Cardiac fibroblast (primary cell): ENCODE measurements around the gene STRN4.

ENCODE experiments used
- DNase-seq, 2 donors: peaks; one replicate each; pipeline versions ENCODE4 v3.0.0 to v3.0.0-alpha.2; 2010; ENCODE audit warnings: low read depth in 2 of 2
- H3K4me3 ChIP-seq, 2 donors: replicated peaks in 1 of 2; 1 replicate in 1 of 2; 2 replicates in 1 of 2; pipeline ENCODE4 v1.5.1; 2011; ENCODE audit warnings: low read depth in 2 of 2, low read length in 2 of 2, mild to moderate bottlenecking in 2 of 2, moderate library complexity in 1 of 2
- TF ChIP-seq, protein P1 (sequence below): IDR thresholded peaks from one replicate; pipeline ENCODE4 v1.5.1; 2011; ENCODE audit warnings: low read depth, mild to moderate bottlenecking, low read length, inconsistent platforms

The STRN4 gene

DNA sequence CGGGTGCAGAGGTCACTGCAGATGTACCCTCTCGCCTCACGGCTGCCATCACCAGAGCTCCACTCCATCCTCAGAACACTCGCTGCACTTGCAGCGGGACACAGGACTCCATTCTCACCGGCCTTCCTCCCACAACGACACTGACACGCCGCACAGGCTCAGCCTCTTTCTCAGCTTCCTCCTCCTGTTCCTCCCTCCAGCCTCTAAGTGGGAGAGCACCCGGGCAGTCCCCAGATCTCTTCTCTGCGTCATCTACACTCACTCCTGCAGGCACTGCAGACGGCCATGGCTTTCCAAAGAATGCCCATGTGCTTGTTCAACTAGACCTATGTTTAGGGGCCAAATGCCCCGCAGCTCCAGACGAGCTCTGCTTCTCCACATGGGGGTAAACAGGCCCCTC lies 14.7 kb downstream of the STRN4 start:
- TF ChIP-seq, protein P1, sequence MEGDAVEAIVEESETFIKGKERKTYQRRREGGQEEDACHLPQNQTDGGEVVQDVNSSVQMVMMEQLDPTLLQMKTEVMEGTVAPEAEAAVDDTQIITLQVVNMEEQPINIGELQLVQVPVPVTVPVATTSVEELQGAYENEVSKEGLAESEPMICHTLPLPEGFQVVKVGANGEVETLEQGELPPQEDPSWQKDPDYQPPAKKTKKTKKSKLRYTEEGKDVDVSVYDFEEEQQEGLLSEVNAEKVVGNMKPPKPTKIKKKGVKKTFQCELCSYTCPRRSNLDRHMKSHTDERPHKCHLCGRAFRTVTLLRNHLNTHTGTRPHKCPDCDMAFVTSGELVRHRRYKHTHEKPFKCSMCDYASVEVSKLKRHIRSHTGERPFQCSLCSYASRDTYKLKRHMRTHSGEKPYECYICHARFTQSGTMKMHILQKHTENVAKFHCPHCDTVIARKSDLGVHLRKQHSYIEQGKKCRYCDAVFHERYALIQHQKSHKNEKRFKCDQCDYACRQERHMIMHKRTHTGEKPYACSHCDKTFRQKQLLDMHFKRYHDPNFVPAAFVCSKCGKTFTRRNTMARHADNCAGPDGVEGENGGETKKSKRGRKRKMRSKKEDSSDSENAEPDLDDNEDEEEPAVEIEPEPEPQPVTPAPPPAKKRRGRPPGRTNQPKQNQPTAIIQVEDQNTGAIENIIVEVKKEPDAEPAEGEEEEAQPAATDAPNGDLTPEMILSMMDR, result no peak
- no peak overlapping the region for H3K4me3 ChIP-seq
- peak in 1 of 2 donors; percentile 57 for DNase-seq

DNA sequence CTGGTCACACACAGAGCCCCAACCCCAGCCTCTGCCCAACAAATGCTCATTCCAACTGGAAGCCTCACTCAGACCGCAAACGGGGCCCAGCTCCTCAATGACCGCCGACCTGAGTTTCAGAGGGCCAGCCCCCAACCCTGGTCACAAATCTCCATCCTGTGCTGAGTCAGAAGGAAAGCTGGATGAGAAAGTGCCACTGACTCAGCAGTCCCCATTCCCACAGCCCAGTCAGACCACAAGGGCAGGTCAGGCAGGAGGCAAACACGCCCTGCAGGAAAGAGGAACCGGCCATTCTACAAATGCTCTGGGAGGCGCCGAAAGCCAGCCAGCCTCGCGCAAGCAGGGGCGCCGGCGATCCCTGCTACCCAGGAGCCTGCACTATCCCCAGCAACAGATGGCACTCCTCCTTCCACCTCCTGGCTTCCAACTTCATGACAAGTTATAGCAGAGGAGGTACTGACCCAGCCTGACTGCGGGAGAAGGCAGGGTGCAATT lies 15.2 kb downstream of the STRN4 start:
- no peak overlapping the region for H3K4me3 ChIP-seq
- TF ChIP-seq, protein P1, result no peak
- peak; percentile 83 to 94 for DNase-seq

DNA sequence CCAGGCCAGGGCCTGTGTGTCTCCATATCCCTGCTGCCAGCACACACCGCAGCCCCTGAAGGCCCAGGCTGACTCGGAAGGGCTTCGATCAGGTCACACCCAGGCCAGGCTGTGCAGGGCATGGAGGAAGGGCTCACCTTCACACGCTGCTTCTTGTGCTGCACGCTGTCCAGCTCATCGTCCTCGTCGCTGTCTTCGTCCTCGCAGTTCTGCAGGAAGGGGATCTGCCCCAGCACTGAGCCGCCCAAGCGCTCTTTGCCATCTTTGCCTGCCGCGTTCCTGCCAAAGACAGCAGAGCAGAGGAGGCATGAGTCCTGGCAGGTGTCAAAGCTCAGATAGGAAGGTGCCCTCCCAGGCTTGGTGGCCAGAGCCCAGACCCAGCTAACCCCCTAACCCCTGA lies 15.7 kb downstream of the STRN4 start:
- no peak overlapping the region for H3K4me3 ChIP-seq
- TF ChIP-seq, protein P1, result no peak
- DNase-seq, result no peak

DNA sequence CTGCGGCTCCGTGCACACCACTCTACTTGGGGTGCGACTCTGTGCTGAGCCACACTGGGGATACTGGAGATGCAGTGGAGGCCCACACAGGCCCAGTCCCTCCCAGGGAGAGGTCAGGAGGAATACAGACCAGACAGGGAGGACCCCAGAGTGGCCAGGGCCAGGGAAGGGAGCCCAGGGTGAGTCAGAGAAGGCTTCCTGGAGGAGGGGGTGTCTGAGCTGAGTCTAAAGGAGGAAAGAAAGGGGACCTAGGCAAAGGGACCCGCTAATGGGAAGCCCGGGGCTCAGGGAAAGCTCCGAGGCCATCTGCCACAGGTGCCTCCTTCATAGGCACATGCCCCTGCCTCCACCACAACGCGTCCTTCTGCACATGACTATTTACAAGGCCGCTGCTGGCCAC lies 16.1 kb downstream of the STRN4 start:
- TF ChIP-seq, protein P1, result no peak
- no peak overlapping the region for H3K4me3 ChIP-seq
- no peak for DNase-seq

DNA sequence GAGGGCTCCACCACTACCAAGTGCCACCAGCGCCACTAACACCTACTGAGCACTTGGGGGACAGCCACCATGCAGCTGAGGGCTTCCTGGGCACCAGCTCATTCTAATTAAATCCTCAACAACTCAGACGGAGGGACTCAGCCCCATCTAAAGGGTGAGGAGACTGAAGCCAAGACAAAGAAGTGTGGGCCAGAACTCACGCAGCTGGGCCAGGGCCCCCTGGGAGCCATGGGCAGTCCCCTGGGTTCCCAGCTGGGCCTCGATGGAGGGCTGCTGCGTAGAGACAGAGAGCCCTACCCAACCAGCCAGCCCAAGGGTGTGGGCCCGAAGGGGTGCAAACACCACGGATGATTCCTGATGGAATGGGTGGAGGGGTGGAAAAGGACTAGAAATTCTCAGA lies 16.6 kb downstream of the STRN4 start:
- no peak for DNase-seq
- TF ChIP-seq, protein P1, result no peak
- H3K4me3 ChIP-seq, result no peak overlapping the region

DNA sequence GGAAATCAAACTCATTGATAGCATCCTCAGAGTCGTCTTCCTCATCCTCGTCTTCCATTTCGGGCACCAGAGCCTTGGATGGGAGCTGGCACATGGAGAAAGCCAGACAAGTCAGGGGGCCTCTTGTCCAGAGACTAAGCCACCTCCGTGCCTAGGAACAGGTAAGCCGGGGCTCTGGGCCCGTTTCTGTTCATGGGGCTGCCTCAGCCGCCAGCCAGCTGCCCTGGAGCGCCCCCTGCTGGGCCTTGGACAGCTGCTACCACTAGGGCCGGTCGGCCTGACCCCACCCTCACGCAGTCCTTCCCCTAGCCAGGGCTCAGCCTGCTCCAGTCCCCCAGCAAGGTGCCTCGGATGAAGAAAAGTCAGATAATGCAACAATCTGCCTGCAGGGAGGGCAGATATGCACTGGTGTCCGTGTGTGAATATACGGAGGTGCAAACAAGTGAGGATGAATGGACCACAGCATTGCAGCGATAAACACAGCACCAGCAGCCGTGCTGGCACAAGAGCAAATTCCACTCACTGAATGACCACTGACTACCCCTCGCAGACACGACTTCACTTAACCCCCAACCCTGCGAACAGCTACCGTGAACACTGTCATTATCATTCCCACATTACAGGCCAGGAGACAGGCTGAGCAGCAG lies 17.4 kb downstream of the STRN4 start:
- no peak overlapping the region for H3K4me3 ChIP-seq
- TF ChIP-seq, protein P1, result peak; percentile 98
- DNase-seq, result peak; percentile 63 to 69

DNA sequence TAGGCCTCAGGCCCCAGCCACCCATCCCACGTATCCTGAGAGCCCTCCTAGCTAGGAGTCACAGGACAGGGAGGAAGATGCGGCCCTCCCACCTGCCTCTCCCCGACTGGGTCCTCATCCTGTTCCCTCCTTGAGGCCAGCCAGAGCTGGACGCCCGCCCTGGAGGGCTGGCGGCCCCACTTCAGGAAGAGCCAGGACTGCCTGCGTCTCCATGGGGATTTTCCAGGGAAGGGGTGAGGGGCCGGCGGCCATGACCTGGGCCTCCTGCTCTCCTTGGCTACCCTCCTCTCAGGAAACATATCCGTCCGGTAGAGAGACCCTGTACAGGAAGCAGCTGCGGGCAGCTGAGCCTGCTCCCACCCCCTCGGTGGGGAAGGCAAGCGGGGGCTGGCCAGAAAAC lies 18.0 kb downstream of the STRN4 start:
- TF ChIP-seq, protein P1, result no peak
- no peak overlapping the region for H3K4me3 ChIP-seq
- no peak for DNase-seq
